Occipital lobe (tissue), 2 donors: ENCODE data around the gene UBFD1. TPM values are rescaled to one million over a fixed set of nuclear protein-coding genes. Genes with fewer than 3 reads are reported as not detected.
"Not testable (repeated sequence)": the region's sequence is repeated elsewhere in the genome, so short reads cannot be mapped to it uniquely, and the experiment has no call there.

ENCODE experiments used
- DNase-seq: peaks from one replicate; lab custom pipeline; 2025; lab: John Stamatoyannopoulos, UW
- total RNA-seq: library from RNA; depleted of rRNA; stranded (reverse); fragments of >200 nt; gene quantifications from one replicate; pipeline ENCODE4 v1.2.3, GENCODE V29; 2014

UBFD1 gene
- total RNA-seq, 1 donor from 2014 or later, result 62.2 TPM

GRCh38 chr16:23524886-23525285 lies 32.6 kb upstream of the UBFD1 start:
- DNase-seq, result no peak

DNA sequence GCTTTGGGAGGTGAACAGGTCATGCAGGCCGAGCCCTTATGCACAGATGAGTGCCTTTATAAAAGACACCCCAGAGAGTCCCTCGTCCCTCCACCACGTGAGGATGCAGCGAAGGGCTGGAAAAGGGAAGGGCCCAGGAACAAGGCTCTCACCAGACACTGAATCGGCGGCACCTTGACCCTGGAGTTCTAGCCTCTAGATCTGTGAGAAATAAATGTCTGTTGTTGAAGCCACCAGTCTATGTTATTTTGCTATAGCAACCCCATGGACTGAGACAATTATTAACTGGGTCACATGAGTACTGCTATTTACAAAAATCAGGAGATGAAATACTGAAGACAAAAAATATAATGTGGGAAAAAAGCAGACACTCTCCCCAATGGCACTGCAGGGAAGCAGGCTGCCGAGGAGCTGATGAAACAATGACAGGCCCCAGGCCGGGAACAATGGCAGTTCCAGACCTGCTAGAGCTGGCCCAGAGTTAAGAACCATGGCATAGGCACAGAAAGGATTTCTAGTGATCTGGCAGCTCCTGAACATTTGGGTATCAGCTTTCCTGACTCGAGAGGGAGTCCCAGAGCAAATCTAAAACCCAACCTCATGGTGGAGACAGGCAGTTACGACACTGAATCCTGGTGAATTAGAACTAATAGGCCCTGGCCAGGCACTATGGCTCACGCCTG lies 29.4 kb upstream of the UBFD1 start:
- DNase-seq, result no peak

GRCh38 chr16:23528644-23529310 lies 28.8 kb upstream of the UBFD1 start:
- DNase-seq, result no peak

- no peak for DNase-seq
Measured at GRCh38 chr16:23530062-23530461, 27.5 kb upstream of the UBFD1 start.

DNA sequence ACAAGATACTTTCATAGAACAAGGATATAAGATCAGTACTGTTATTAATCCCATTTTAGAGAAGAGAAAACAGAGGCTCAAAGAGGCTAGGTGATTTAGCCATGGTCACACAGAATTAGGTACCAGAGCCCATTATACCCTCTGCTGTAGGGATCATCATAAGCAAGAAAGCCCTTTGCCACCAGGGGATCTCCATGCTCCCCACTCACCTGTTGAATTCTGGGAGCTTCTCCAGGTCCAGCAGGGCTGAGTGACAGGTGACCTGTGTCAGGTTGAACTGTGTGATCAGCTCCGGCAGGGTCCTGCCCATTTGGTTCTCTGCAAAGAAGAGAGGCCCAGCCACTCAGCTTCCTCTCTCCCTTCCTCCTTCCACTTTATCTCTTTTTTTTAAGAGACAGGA lies 25.1 kb upstream of the UBFD1 start:
- DNase-seq, result no peak

DNA sequence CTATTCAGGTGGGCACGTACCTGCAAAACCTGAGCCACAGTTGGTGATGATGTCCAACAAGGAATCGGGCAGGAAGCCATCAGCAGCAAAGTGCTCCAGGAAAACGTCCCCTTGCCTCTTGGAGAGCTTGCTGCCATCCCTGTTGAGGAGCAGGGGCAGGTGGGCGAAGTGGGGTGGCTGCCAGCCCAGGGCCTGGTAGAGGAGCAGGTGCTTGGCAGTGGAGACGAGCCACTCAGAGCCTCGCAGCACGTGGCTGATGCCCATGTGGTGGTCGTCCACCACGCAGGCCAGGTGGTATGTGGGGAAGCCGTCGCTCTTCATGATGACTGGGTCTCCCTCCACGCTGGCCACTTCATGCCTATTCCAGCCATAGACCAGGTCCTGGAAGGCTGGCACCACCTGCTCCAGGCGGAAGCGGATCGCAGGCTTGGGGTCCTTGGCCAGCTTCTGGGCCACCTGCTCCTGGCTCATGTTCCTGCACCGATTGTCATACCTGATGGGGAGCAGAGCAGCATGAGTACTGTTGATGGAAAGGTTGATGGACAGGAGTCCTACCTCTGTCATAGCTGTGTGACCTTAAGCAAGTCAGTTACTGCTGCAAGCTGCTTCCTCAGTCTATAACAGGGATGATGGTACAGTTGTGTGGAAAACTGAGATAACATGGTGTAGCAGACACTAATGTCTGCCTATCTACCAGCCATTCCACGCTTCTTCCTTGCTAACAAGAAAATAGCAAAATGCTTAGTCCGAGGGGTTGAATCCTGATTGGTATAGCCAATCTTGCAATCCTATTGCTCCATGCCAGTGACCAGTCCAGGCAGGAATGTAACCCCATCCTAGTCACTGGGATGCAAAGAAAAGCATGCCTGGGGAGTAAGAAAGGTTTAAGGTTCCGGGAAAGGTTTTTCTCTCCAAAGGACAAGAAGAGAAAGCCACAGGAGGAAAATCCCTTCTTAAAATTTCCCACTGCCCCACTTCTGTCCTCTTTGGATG lies 22.4 kb upstream of the UBFD1 start:
- DNase-seq, result no peak

GRCh38 chr16:23535901-23536300 lies 21.6 kb upstream of the UBFD1 start:
- no peak for DNase-seq

DNA sequence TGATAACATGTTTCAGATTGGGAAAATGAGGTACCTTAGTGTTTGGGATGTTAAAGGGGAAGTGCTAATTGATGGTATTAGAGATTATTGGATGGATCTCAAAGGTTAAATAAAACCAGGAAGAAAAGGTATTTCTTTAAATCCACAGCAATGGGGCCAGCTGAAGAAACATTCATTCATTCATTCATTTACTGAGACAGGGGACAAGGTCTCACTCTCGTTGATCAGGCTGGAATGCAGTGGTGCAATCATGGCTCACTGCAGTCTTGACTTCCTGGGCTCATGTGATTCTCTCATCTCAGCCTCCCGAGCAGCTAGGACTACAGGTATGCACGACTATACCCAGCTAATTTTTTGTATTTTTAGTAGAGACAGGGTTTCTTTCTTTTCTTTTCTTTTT lies 20.1 kb upstream of the UBFD1 start:
- no peak for DNase-seq

- DNase-seq, result no peak
Measured at GRCh38 chr16:23538919-23539278, 18.6 kb upstream of the UBFD1 start.

GRCh38 chr16:23539984-23540816 lies 17.3 kb upstream of the UBFD1 start:
- DNase-seq, result no peak

- DNase-seq, result not testable (repeated sequence)
Measured at GRCh38 chr16:23540817-23541178, 16.7 kb upstream of the UBFD1 start.

DNA sequence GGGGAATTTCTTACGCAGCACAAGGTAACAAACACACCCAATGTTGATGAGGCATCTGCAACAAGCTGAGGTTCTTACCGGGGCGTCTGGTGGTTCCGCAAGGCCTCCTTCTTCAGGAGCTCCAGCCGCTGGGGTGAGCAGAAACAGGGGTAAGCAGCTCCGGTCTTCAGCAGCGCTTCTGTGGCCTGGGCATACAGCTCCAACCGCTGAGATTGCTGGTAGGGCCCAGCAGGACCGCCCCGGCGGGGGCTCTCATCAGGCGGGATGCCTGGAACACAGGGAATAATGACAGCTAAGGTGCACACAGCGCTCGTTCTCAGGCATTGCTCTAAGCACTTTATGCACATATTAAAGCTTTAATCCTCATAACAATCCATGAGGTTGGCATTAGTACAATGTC lies 13.1 kb upstream of the UBFD1 start:
- no peak for DNase-seq

DNA sequence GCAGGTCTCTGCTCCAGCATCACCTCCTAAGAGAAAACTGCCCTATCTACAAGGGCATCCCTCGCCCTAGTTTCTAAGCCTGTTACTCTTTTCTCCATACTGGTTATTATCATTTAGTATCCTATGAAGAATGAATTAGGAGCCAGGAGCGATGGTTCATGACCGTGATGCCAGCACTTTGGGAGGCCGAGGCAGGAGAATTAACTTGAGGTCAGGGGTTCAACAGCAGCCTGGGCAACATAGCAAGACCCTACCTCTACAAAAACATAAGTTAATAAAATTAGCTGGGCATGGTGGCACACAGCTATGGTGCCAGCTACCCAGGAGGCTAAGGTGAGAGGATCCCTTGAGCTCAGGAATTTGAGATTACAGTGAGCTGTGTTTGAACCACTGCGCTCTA lies 7.6 kb upstream of the UBFD1 start:
- no peak for DNase-seq

DNA sequence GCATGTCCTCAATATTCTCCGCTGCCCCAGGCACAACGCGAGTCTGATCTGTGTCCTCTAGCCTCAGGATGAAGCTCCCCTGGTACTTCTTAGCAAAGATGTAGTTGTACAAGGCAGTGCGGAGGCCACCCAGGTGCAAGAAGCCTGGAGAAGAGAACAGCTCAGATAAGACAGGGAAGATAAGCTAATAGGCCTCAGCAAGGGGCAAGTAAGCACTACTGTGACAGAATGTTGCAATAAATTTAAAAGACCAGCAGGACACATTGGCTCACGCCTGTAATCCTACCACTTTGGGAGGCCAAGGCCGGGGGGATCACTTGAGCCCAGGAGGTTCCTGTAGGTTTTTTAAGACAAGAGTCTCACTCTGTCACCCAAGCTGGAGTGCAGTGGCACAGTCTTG lies 5.4 kb upstream of the UBFD1 start:
- no peak for DNase-seq

DNA sequence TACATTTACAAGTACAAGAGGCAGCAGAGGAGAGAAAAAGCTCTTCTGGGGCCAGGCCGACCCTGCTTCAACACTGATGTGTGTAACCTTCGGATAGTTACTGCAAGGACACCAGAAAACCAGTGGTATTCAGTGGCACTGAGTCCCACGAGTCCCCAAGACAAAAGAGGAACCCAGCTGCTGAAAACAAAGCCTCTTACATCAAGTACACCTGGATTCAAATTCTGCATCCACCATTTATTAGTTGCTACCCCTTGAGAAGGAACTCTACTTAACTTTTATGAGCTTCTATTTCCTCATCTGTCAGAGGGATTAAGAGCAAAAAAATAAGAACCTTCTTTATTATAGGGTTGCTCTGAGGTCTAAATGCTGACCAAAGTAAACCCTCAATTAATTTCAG lies 3.0 kb upstream of the UBFD1 start:
- no peak for DNase-seq

DNA sequence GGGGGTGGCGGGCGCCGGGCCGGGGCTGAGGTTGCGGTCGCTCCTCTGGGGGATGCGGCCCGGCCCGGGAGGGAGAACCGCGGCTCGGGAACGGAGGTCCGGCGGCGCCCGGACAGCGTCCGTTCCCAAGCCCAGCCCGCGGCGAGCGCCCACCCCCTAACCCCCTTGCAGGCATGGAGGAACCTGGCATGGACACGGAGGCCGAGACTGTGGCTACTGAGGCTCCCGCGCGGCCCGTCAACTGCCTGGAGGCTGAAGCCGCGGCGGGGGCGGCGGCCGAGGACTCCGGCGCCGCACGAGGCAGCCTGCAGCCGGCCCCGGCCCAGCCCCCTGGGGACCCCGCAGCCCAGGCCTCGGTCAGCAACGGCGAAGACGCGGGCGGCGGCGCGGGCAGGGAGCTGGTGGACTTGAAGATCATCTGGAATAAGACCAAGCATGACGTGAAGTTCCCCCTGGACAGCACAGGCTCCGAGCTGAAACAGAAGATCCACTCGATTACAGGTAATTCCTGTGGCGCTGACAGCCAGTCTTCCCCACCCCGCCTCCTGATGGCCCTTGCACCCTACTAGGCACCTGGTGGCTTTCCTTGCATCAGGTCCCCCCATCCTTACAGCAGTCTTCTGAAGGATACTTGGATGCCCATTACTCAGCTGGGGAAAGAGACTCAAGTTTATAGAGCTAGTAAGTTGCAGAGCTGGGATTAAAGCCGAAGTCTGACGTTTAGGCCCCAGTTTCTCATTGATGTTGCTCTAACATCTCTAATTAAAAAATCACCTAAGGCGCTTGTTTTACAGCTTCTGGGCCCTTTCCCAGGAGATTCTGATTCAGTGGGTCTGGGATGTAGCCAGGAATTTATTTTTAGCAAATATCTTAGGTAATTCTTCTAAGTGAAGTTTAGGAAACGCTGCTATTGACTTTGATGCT lies 514 bp downstream of the UBFD1 start:
- DNase-seq, result no peak

DNA sequence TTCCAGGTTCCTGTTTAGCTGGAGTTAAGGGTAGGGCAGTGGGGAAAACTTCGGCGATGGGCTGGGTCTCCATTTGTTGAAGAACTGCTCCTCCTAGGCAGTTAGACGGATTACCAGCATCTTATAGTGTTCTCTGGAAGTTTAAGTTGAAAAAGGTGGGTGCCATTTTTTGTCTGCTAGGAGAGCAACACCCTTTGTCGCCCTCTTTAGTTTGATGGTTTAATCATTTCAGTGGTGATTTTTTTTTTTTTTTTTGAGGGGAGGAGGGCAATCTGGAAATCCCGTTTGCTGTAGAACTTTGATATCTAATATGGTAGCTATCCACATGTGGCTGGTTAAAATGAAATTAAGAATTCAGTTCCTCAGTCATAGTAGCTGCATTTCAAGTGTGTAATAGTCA lies 4.1 kb downstream of the UBFD1 start:
- DNase-seq, result no peak

DNA sequence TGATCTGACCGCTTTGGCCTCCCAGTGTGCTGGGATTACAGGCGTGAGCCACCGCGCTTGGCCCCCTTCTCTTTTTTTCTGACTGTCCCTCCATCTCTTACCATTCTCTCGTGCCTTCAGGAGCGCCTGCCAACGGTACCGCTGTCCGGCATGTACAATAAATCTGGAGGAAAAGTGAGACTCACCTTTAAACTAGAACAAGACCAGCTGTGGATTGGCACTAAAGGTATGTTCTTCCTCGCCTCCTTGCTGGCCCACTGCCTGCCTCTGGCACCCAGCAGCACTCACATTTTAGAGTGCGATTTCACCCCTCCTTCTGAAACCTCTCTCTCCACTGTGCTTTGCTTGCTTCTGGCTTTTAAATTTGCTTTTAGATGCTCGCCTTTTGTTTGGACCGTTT lies 5.0 kb downstream of the UBFD1 start:
- no peak for DNase-seq

DNA sequence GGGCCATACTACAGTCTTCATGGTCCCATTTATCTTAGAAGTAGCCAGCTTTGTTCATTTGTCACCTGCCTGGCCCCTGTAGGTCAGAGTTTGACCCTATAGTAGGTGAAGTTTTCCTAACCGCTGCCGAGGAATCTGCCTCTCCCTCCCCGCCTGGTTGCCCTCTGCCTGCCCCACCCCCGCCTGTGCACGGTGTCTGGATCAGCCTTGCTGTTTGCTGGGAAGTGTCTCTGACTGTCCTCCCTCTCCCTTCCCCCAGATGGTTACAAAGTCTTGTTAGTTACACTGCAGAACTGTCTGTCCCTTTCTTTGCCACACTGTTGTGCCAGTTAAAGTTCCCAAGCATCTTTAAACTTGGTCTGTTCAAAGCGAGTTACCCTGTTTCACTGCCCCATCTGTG lies 5.7 kb downstream of the UBFD1 start:
- DNase-seq, result no peak

- DNase-seq, result no peak
Measured at GRCh38 chr16:23564575-23565363, 7.2 kb downstream of the UBFD1 start.
